ENCODE data around the gene RING1.
"Not testable (repeated sequence)": the region's sequence is repeated elsewhere in the genome, so short reads cannot be mapped to it uniquely, and the experiment has no call there.

RING1 gene

GRCh38 chr6:33206027-33206863 lies 2.1 kb upstream of the RING1 start:
- DNase-seq (ENCODE audit: low read depth), result no peak

GRCh38 chr6:33206864-33207551 lies 1.3 kb upstream of the RING1 start:
- no peak for DNase-seq (ENCODE audit: low read depth)

- no peak for DNase-seq (ENCODE audit: low read depth)
These were observed 679 bp upstream of the RING1 start for GRCh38 chr6:33207552-33208090.

GRCh38 chr6:33209856-33210255 lies 1.6 kb downstream of the RING1 start:
- no peak for DNase-seq (ENCODE audit: low read depth)

- no peak for DNase-seq (ENCODE audit: low read depth)
These were observed 2.8 kb downstream of the RING1 start for GRCh38 chr6:33211136-33211535.

GRCh38 chr6:33211666-33212422 lies 3.5 kb downstream of the RING1 start:
- DNase-seq (ENCODE audit: low read depth), result no peak

GRCh38 chr6:33212857-33213165 lies 4.5 kb downstream of the RING1 start:
- no peak for DNase-seq (ENCODE audit: low read depth)

GRCh38 chr6:33213166-33213988 lies 5.1 kb downstream of the RING1 start:
- DNase-seq (ENCODE audit: low read depth), result no peak

GRCh38 chr6:33213989-33214335 lies 5.7 kb downstream of the RING1 start:
- no peak for DNase-seq (ENCODE audit: low read depth)

- no peak for DNase-seq (ENCODE audit: low read depth)
These were observed 7.2 kb downstream of the RING1 start for GRCh38 chr6:33215271-33216116.

- DNase-seq (ENCODE audit: low read depth), result no peak
These were observed 7.9 kb downstream of the RING1 start for GRCh38 chr6:33216117-33216649.

- DNase-seq (ENCODE audit: low read depth), result no peak
These were observed 8.9 kb downstream of the RING1 start for GRCh38 chr6:33217246-33217645.

GRCh38 chr6:33217681-33218080 lies 9.4 kb downstream of the RING1 start:
- DNase-seq (ENCODE audit: low read depth), result no peak

- not testable (repeated sequence) for DNase-seq (ENCODE audit: low read depth)
These were observed 18.3 kb downstream of the RING1 start for GRCh38 chr6:33226503-33227120.

- no peak for DNase-seq (ENCODE audit: low read depth)
These were observed 26.9 kb downstream of the RING1 start for GRCh38 chr6:33235221-33235634.

GRCh38 chr6:33236328-33236727 lies 28.0 kb downstream of the RING1 start:
- no peak for DNase-seq (ENCODE audit: low read depth)

- no peak for DNase-seq (ENCODE audit: low read depth)
These were observed 28.6 kb downstream of the RING1 start for GRCh38 chr6:33236852-33237251.

GRCh38 chr6:33237741-33238140 lies 29.4 kb downstream of the RING1 start:
- DNase-seq (ENCODE audit: low read depth), result no peak

GRCh38 chr6:33241968-33242367 lies 33.7 kb downstream of the RING1 start:
- DNase-seq (ENCODE audit: low read depth), result no peak

- no peak for DNase-seq (ENCODE audit: low read depth)
These were observed 35.2 kb downstream of the RING1 start for GRCh38 chr6:33243476-33243875.
